ENCODE results near the gene FBXL22.

FBXL22 gene

GRCh38 chr15:63597038-63597790 is at the start of gene FBXL22:
TSS of gene FBXL22 (plus strand) at chr15:63597387. CDS start at chr15:63597393, 6 bp downstream.
- DNase-seq (ENCODE audit: low spot score): no peak

- no peak for DNase-seq (ENCODE audit: low spot score)
Measured at GRCh38 chr15:63551400-63551799, 45.8 kb upstream of the FBXL22 start.

- no peak for DNase-seq (ENCODE audit: low spot score)
Measured at GRCh38 chr15:63553388-63553791, 43.8 kb upstream of the FBXL22 start.

- no peak for DNase-seq (ENCODE audit: low spot score)
Measured at GRCh38 chr15:63554337-63554927, 42.8 kb upstream of the FBXL22 start.

- DNase-seq (ENCODE audit: low spot score): no peak
Measured at GRCh38 chr15:63555507-63555906, 41.7 kb upstream of the FBXL22 start.

GRCh38 chr15:63556246-63556645 is 40.9 kb upstream of the FBXL22 start:
- no peak for DNase-seq (ENCODE audit: low spot score)

- DNase-seq (ENCODE audit: low spot score): no peak
Measured at GRCh38 chr15:63556736-63557135, 40.5 kb upstream of the FBXL22 start.

GRCh38 chr15:63559753-63560152 is 37.4 kb upstream of the FBXL22 start:
- DNase-seq (ENCODE audit: low spot score): no peak

- DNase-seq (ENCODE audit: low spot score): no peak
Measured at GRCh38 chr15:63560741-63561448, 36.3 kb upstream of the FBXL22 start.

- DNase-seq (ENCODE audit: low spot score): no peak
Measured at GRCh38 chr15:63564093-63564492, 33.1 kb upstream of the FBXL22 start.

- no peak for DNase-seq (ENCODE audit: low spot score)
Measured at GRCh38 chr15:63565536-63566186, 31.5 kb upstream of the FBXL22 start.

- no peak for DNase-seq (ENCODE audit: low spot score)
Measured at GRCh38 chr15:63572749-63573464, 24.3 kb upstream of the FBXL22 start.

GRCh38 chr15:63573533-63573932 is 23.7 kb upstream of the FBXL22 start:
- DNase-seq (ENCODE audit: low spot score): peak; percentile 16

GRCh38 chr15:63575312-63575711 is 21.9 kb upstream of the FBXL22 start:
- no peak for DNase-seq (ENCODE audit: low spot score)

GRCh38 chr15:63576441-63576840 is 20.7 kb upstream of the FBXL22 start:
- DNase-seq (ENCODE audit: low spot score): no peak

- DNase-seq (ENCODE audit: low spot score): no peak
Measured at GRCh38 chr15:63582179-63582578, 15.0 kb upstream of the FBXL22 start.

GRCh38 chr15:63582718-63583426 is 14.3 kb upstream of the FBXL22 start:
- DNase-seq (ENCODE audit: low spot score): no peak

GRCh38 chr15:63586790-63587189 is 10.4 kb upstream of the FBXL22 start:
- DNase-seq (ENCODE audit: low spot score): no peak

- no peak for DNase-seq (ENCODE audit: low spot score)
Measured at GRCh38 chr15:63587527-63587926, 9.7 kb upstream of the FBXL22 start.

GRCh38 chr15:63588826-63589225 is 8.4 kb upstream of the FBXL22 start:
- DNase-seq (ENCODE audit: low spot score): no peak

Measured in hematopoietic multipotent progenitor cell treated with erythropoietin and hydrocortisone succinate and interleukin-3 and kit ligand, for 15 days (in vitro differentiated cells).